Mesendoderm (in vitro differentiated cells): ENCODE results near the gene OR4K5.

Experiments
- DNase-seq: peaks from one replicate; pipeline ENCODE4 v3.0.0; 2013
- H2AK5ac ChIP-seq: 2 replicates; pipeline ENCODE4 v1.6.1; 2013; ENCODE audit warnings: low read length, inconsistent platforms
- H2BK120ac ChIP-seq: 2 replicates; pipeline ENCODE4 v1.6.1; 2013; ENCODE audit warnings: low read depth, mild to moderate bottlenecking, low read length, moderate library complexity, mixed read lengths
- H2BK15ac ChIP-seq: replicated peaks from 2 replicates; pipeline ENCODE4 v1.6.1; 2013; ENCODE audit warnings: low read depth, mild to moderate bottlenecking, moderate library complexity
- H2BK5ac ChIP-seq: 2 replicates; pipeline ENCODE4 v1.6.1; 2013; ENCODE audit warnings: low read length, inconsistent platforms
- H3K18ac ChIP-seq: 2 replicates; pipeline ENCODE4 v1.6.1; 2013; ENCODE audit warnings: mild to moderate bottlenecking, low read length, mixed read lengths
- H3K23ac ChIP-seq: one replicate; pipeline ENCODE4 v1.6.1; 2013; ENCODE audit warnings: low read length
- H3K27ac ChIP-seq: 2 replicates; pipeline ENCODE4 v1.5.1; 2013; ENCODE audit warnings: low read depth, mild to moderate bottlenecking, inconsistent platforms, low read length, moderate library complexity
- H3K27me3 ChIP-seq: 2 replicates; pipeline ENCODE4 v1.6.1; 2013; ENCODE audit warnings: low read length, control low read depth, mild to moderate bottlenecking, inconsistent platforms; ENCODE audit not compliant: insufficient read depth, poor library complexity
- H3K36me3 ChIP-seq: 2 replicates; pipeline ENCODE4 v1.6.1; 2013; ENCODE audit warnings: low read length, inconsistent platforms; ENCODE audit not compliant: control insufficient read depth, insufficient read depth
- H3K4ac ChIP-seq: one replicate; pipeline ENCODE4 v1.6.1; 2013; ENCODE audit warnings: low read depth, mild to moderate bottlenecking, low read length, moderate library complexity
- H3K4me1 ChIP-seq: 2 replicates; pipeline ENCODE4 v1.6.1; 2013; ENCODE audit warnings: low read depth, low read length, inconsistent platforms; ENCODE audit not compliant: control insufficient read depth
- H3K4me2 ChIP-seq: 2 replicates; pipeline ENCODE4 v1.6.1; 2013; ENCODE audit warnings: low read length
- H3K4me3 ChIP-seq: 2 replicates; pipeline ENCODE4 v1.5.1; 2013; ENCODE audit warnings: mild to moderate bottlenecking, low read length
- H3K56ac ChIP-seq: one replicate; pipeline ENCODE4 v1.6.1; 2013; ENCODE audit warnings: low read length
- H3K79me1 ChIP-seq: 2 replicates; pipeline ENCODE4 v1.6.1; 2013; ENCODE audit warnings: low read length, inconsistent platforms
- H3K79me2 ChIP-seq: 2 replicates; pipeline ENCODE4 v1.6.1; 2013; ENCODE audit warnings: mild to moderate bottlenecking, low read length; ENCODE audit not compliant: control insufficient read depth, insufficient read depth
- H3K9ac ChIP-seq: 2 replicates; pipeline ENCODE4 v1.6.1; 2013; ENCODE audit warnings: low read length, inconsistent platforms
- H4K5ac ChIP-seq: one replicate; pipeline ENCODE4 v1.6.1; 2013; ENCODE audit warnings: low read length
- H4K8ac ChIP-seq: one replicate; pipeline ENCODE4 v1.6.1; 2013; ENCODE audit warnings: low read depth, mild to moderate bottlenecking, control low read depth, low read length, moderate library complexity
- WGBS: extraction: QIAGEN DNeasy Blood & Tissue Kit; methylation state at CpG from one replicate; pipeline ENCODE4 v1.1.7; 2013; ENCODE audit warnings: low lambda C conversion rate, missing lambda C conversion rate; ENCODE audit not compliant: insufficient coverage; ENCODE audit errors: extremely low coverage; 5-methylcytosine and 5-hydroxymethylcytosine counted together

The OR4K5 gene

GRCh38 chr14:19918553-19919264, 1.7 kb upstream of the OR4K5 start:
- H3K4me3 ChIP-seq, result no peak overlapping the region
- no peak overlapping the region for H4K8ac ChIP-seq
- 100% methylated on average over 1 of the region's 4 CpGs for WGBS
- no peaks in the 10 kb centered on the region for H3K36me3 ChIP-seq
- H3K4me2 ChIP-seq, result no peak overlapping the region
- no peak overlapping the region for H2AK5ac ChIP-seq
- no peak overlapping the region for H3K9ac ChIP-seq
- H2BK120ac ChIP-seq, result no peak overlapping the region
- no peak overlapping the region for H3K23ac ChIP-seq
- DNase-seq, result no peak
- no peak overlapping the region for H3K4ac ChIP-seq
- H3K27me3 ChIP-seq, result no peaks in the 10 kb centered on the region
- no peak overlapping the region for H4K5ac ChIP-seq
- H3K4me1 ChIP-seq, result no peaks in the 10 kb centered on the region
- H3K27ac ChIP-seq, result no peak overlapping the region
- no peak overlapping the region for H3K18ac ChIP-seq
- H2BK5ac ChIP-seq, result no peak overlapping the region
- H3K79me1 ChIP-seq, result no peaks in the 10 kb centered on the region
- H3K79me2 ChIP-seq, result no peaks in the 10 kb centered on the region
- H2BK15ac ChIP-seq, result no peak overlapping the region
- no peak overlapping the region for H3K56ac ChIP-seq

GRCh38 chr14:19930617-19931016, 10.2 kb downstream of the OR4K5 start, which contains the start of gene OR4K1:
TSS of gene OR4K1 (plus strand) at chr14:19930917. CDS start at chr14:19935667, 4,750 bp downstream.
- H3K56ac ChIP-seq, result no peak within 1 kb of the TSS
- no peaks in the 10 kb centered on the region for H3K36me3 ChIP-seq
- H2BK120ac ChIP-seq, result no peak within 1 kb of the TSS
- H3K4ac ChIP-seq, result no peak within 1 kb of the TSS
- no peak within 1 kb of the TSS for H3K4me2 ChIP-seq
- H2BK5ac ChIP-seq, result no peak within 1 kb of the TSS
- H3K18ac ChIP-seq, result no peak within 1 kb of the TSS
- no peak within 1 kb of the TSS for H3K4me3 ChIP-seq
- H2BK15ac ChIP-seq, result no peak within 1 kb of the TSS
- H4K8ac ChIP-seq, result no peak within 1 kb of the TSS
- WGBS, result no CpG with 5 or more reads among the region's 3 CpGs
- no peak for DNase-seq
- H2AK5ac ChIP-seq, result no peak within 1 kb of the TSS
- H3K79me1 ChIP-seq, result no peaks in the 10 kb centered on the region
- H4K5ac ChIP-seq, result no peak within 1 kb of the TSS
- no peak within 1 kb of the TSS for H3K23ac ChIP-seq
- H3K9ac ChIP-seq, result no peak within 1 kb of the TSS
- H3K79me2 ChIP-seq, result no peaks in the 10 kb centered on the region
- H3K27me3 ChIP-seq, result no peaks in the 10 kb centered on the region
- H3K27ac ChIP-seq, result no peak within 1 kb of the TSS
- H3K4me1 ChIP-seq, result no peaks in the 10 kb centered on the region

DNA sequence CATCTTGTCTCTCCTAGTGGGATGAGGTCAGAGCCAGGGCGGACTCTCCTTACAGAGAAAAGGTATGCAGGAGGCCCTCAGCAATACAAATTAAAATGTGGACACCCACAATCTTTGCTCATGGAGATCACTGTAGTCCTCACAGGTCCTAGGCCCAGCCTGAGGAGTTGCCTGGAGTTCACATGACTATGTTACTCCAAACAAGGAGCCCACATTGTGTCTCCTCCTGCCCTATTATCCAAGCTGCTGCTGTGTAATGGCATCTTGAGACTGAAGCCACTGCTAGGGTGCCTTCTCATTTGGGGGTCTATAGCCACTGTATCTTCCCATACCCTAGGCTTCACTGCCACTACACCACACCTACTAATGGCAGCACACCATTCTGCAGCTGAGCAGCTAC, 21.3 kb downstream of the OR4K5 start:
- Histone ChIP-seq H3K18ac (no peak overlapping the region), H3K27ac (no peak overlapping the region), H3K23ac (no peak overlapping the region), H2AK5ac (no peak overlapping the region), H4K8ac (no peak overlapping the region), H3K36me3 (no peaks in the 10 kb centered on the region), H3K79me2 (no peaks in the 10 kb centered on the region), H3K27me3 (no peaks in the 10 kb centered on the region), H3K4me2 (no peak overlapping the region), H2BK15ac (no peak overlapping the region), H3K56ac (no peak overlapping the region), H3K9ac (no peak overlapping the region), H4K5ac (no peak overlapping the region), H3K4me1 (no peaks in the 10 kb centered on the region), H3K79me1 (no peaks in the 10 kb centered on the region), H3K4ac (no peak overlapping the region), H2BK120ac (no peak overlapping the region), H3K4me3 (no peak overlapping the region), H2BK5ac (no peak overlapping the region)
- no CpG with 5 or more reads among the region's 1 CpG for WGBS
- no peak for DNase-seq

DNA sequence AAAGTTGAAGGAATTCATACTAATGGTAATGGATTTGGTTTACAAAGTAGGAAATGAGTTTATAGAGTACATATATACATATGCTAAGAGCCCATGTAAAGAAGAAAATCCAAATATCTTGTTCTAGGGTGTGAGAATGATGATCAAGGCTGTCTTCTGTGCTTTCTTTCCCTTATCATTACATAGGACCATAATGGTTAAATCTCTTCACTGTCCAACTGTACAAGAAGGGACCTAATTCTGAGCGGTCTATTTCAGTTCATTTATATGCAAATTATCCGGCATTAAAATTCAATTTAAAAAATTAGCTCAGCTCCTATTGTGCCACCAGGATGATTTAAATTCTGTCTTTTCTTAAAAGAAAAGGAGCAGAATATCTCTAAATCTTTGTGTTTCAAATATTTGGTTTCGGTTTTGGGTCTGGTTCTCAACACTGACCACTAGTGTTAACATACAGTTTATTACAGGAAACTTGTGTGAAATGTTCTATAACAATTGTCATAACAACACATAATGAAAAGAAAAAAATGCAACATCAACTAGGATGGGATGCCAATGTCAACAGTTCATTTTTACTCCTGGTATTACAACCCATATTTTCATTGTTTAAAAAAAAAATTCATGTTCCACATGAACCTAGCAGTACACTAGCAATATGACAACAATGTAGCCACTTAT, 27.1 kb downstream of the OR4K5 start:
- Histone ChIP-seq H3K18ac (no peak overlapping the region), H4K8ac (no peak overlapping the region), H3K4ac (no peak overlapping the region), H2BK5ac (no peak overlapping the region), H4K5ac (no peak overlapping the region), H2AK5ac (no peak overlapping the region), H3K4me2 (no peak overlapping the region), H3K56ac (no peak overlapping the region), H3K9ac (no peak overlapping the region), H2BK15ac (no peak overlapping the region), H3K36me3 (no peaks in the 10 kb centered on the region), H2BK120ac (no peak overlapping the region), H3K27ac (no peak overlapping the region), H3K4me1 (no peaks in the 10 kb centered on the region), H3K27me3 (no peaks in the 10 kb centered on the region), H3K4me3 (no peak overlapping the region), H3K79me2 (no peaks in the 10 kb centered on the region), H3K79me1 (no peaks in the 10 kb centered on the region), H3K23ac (no peak overlapping the region)
- WGBS, result no CpG with 5 or more reads among the region's 3 CpGs
- no peak for DNase-seq

- Histone ChIP-seq H2AK5ac (no peak overlapping the region), H3K27ac (no peak overlapping the region), H3K56ac (no peak overlapping the region), H3K4ac (no peak overlapping the region), H2BK15ac (no peak overlapping the region), H2BK120ac (no peak overlapping the region), H2BK5ac (no peak overlapping the region), H3K18ac (no peak overlapping the region), H3K36me3 (no peaks in the 10 kb centered on the region), H3K27me3 (no peaks in the 10 kb centered on the region), H3K4me1 (no peaks in the 10 kb centered on the region), H3K9ac (no peak overlapping the region), H3K79me2 (no peaks in the 10 kb centered on the region), H3K4me2 (no peak overlapping the region), H4K8ac (no peak overlapping the region), H3K79me1 (no peaks in the 10 kb centered on the region), H3K4me3 (no peak overlapping the region), H3K23ac (no peak overlapping the region), H4K5ac (no peak overlapping the region)
- 100% methylated on average over 1 of the region's 2 CpGs for WGBS
- DNase-seq, result no peak
These were observed 28.8 kb downstream of the OR4K5 start for GRCh38 chr14:19949218-19949617.
